AML-193 (cell line): ENCODE data around the gene RWDD4.

Experiments used
- DNase-seq, 2 experiments: peaks; one replicate each; lab custom pipeline; 2025; lab: John Stamatoyannopoulos, UW

The RWDD4 gene

GRCh38 chr4:183600189-183600685 is 58.7 kb downstream of the RWDD4 start:
- peak in 1 of 2 experiments; percentile 3 for DNase-seq

GRCh38 chr4:183599690-183600089 is 59.3 kb downstream of the RWDD4 start:
- DNase-seq: no peak

- no peak for DNase-seq
Measured at GRCh38 chr4:183599284-183599683, 59.7 kb downstream of the RWDD4 start.

GRCh38 chr4:183596067-183596757 is 62.8 kb downstream of the RWDD4 start:
- no peak for DNase-seq

- DNase-seq: no peak
Measured at GRCh38 chr4:183594823-183595222, 64.2 kb downstream of the RWDD4 start.

- no peak for DNase-seq
Measured at GRCh38 chr4:183591301-183591700, 67.7 kb downstream of the RWDD4 start.
